PC-9 (cell line): ENCODE results near the gene SLC2A9. TPM values are rescaled to one million over a fixed set of nuclear protein-coding genes. Genes with fewer than 3 reads are reported as not detected.

Experiments
- BruUV-seq: library from RNA; stranded (reverse); fragments of 400-500 nt; replicated peaks from 2 replicates; lab custom pipeline; 2021; lab: Mats Ljungman, UMichigan
- CTCF ChIA-PET: fragments of 300-600 bp; sonication (Branson Sonifier 250); formaldehyde crosslinking; loops from one replicate; lab custom pipeline; 2022; ENCODE audit warnings: antibody characterized with exemption; lab: Charles Lee
- POLR2A ChIA-PET: fragments of 300-600 bp; sonication (Branson Sonifier 250); formaldehyde crosslinking; loops from one replicate; lab custom pipeline; 2022; ENCODE audit warnings: antibody characterized with exemption; ENCODE audit not compliant: unreplicated experiment; lab: Charles Lee
- DNase-seq, 2 experiments: peaks; one replicate each; pipeline versions ENCODE4 v3.0.0 to v3.0.0-alpha.2; 2015 to 2022; ENCODE audit warnings: mixed read lengths in 1 of 2
- H2AFZ ChIP-seq: fragments of 200-600 bp; sonication (generic); 2 replicates; pipeline ENCODE4 v1.8.1; 2017; ENCODE audit warnings: antibody characterized with exemption
- H3F3A ChIP-seq: fragments of 200-600 bp; sonication (generic); 2 replicates; pipeline ENCODE4 v1.8.1; 2017; ENCODE audit warnings: antibody characterized with exemption, mild to moderate bottlenecking, low read depth; ENCODE audit not compliant: insufficient read depth
- H3K27ac ChIP-seq: fragments of 200-600 bp; sonication (generic); 2 replicates; pipeline ENCODE4 v1.6.1; 2016; ENCODE audit warnings: mixed run types
- H3K27me3 ChIP-seq: fragments of 200-600 bp; sonication (generic); 2 replicates; pipeline ENCODE4 v1.6.1; 2016; ENCODE audit warnings: low read depth, mixed run types; ENCODE audit not compliant: insufficient read depth
- H3K36me3 ChIP-seq: fragments of 200-600 bp; sonication (generic); 2 replicates; pipeline ENCODE4 v1.6.1; 2016; ENCODE audit warnings: low read depth, mixed run types
- H3K4me1 ChIP-seq: fragments of 200-600 bp; sonication (generic); replicated peaks from 2 replicates; pipeline ENCODE4 v1.6.1; 2016; ENCODE audit warnings: mixed run types; ENCODE audit not compliant: insufficient read depth
- H3K4me2 ChIP-seq: fragments of 200-600 bp; sonication (generic); 2 replicates; pipeline ENCODE4 v1.6.1; 2017; ENCODE audit warnings: mixed run types
- H3K4me3 ChIP-seq: fragments of 200-600 bp; sonication (generic); 2 replicates; pipeline ENCODE4 v1.6.1; 2016; ENCODE audit warnings: mixed run types
- H3K79me2 ChIP-seq: fragments of 200-600 bp; sonication (generic); 2 replicates; pipeline ENCODE4 v1.6.1; 2017; ENCODE audit warnings: low read depth, mixed run types
- H3K9me2 ChIP-seq: fragments of 200-600 bp; sonication (generic); 2 replicates; pipeline ENCODE4 v1.8.1; 2017; ENCODE audit warnings: mild to moderate bottlenecking; ENCODE audit not compliant: insufficient read depth
- H3K9me3 ChIP-seq: fragments of 200-600 bp; sonication (generic); 2 replicates; pipeline ENCODE4 v1.8.1; 2016; ENCODE audit warnings: low read depth; ENCODE audit not compliant: insufficient read depth
- H4K20me1 ChIP-seq: fragments of 200-600 bp; sonication (generic); 2 replicates; pipeline ENCODE4 v1.8.1; 2017; ENCODE audit not compliant: insufficient read depth
- EZH2 ChIP-seq: fragments of 200-600 bp; sonication (generic); IDR thresholded peaks from 2 replicates; pipeline ENCODE4 v1.8.0; 2017; ENCODE audit warnings: antibody characterized with exemption, low read depth
- intact Hi-C: fragments of 100-400 bp; cut with micrococcal nuclease; formaldehyde crosslinking; loops from one replicate; pipeline ENCODE4 v1.10.0; 2022; ENCODE audit not compliant: unreplicated experiment
- total RNA-seq: library from RNA; stranded (reverse); gene quantifications from 2 replicates; pipeline ENCODE4 v1.2.3, GENCODE V29; 2021
- TF ChIP-seq, protein P1 (sequence below): fragments of 200-600 bp; sonication (generic); conservative IDR thresholded peaks from 2 replicates; pipeline ENCODE4 v1.6.1; 2017; ENCODE audit warnings: mixed run types, antibody characterized with exemption, mild to moderate bottlenecking, moderate library complexity

Gene SLC2A9
- total RNA-seq, 1 experiment from 2014 or later, result 0.28 TPM

DNA sequence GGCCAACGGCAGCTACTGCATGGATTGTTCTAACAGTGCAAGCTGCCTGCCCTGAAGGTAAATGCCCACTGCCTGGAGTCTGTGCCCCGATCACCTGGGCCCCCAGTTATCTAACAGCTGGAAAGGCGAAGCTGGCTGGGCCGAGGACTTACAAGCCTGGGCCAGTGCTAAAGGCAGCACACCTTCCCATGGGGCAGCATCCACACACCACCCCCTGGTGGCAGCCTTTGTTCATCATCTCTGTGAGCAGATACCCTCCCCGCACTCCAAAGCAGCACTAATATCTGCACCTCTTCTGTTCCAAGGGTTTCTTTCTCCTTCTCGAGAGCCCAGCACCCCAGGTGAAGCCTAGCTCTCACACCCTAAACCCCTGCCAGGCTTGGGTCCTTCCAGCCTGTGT is 7.6 kb downstream of the SLC2A9 start:
- Histone ChIP-seq H3K4me2 (no peak overlapping the region), H3K9me2 (no peaks in the 10 kb centered on the region), H3K4me3 (no peak overlapping the region), H3K4me1 (peaks cover 12% of the 10 kb centered on the region), H3K9me3 (no peaks in the 10 kb centered on the region), H3K27me3 (no peaks in the 10 kb centered on the region), H4K20me1 (no peaks in the 10 kb centered on the region), H3K27ac (no peak overlapping the region), H3K36me3 (0 out of 2 replicates have a peak, but pooled peaks cover 4% of the 10 kb centered on the region), H3F3A (peaks cover 10% of the 10 kb centered on the region), H2AFZ (no peak overlapping the region), H3K79me2 (no peaks in the 10 kb centered on the region)
- POLR2A ChIA-PET, result no interaction called here
- BruUV-seq, result no TSS peak
- CTCF ChIA-PET, result no interaction called here
- TF ChIP-seq, protein P1, sequence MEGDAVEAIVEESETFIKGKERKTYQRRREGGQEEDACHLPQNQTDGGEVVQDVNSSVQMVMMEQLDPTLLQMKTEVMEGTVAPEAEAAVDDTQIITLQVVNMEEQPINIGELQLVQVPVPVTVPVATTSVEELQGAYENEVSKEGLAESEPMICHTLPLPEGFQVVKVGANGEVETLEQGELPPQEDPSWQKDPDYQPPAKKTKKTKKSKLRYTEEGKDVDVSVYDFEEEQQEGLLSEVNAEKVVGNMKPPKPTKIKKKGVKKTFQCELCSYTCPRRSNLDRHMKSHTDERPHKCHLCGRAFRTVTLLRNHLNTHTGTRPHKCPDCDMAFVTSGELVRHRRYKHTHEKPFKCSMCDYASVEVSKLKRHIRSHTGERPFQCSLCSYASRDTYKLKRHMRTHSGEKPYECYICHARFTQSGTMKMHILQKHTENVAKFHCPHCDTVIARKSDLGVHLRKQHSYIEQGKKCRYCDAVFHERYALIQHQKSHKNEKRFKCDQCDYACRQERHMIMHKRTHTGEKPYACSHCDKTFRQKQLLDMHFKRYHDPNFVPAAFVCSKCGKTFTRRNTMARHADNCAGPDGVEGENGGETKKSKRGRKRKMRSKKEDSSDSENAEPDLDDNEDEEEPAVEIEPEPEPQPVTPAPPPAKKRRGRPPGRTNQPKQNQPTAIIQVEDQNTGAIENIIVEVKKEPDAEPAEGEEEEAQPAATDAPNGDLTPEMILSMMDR, result peak; percentile 66
- no peak for TF ChIP-seq EZH2
- intact Hi-C loops, result loop anchor here (10.0 kb wide), 2 partner anchors 479 to 521 kb away; no protein-coding TSS in a partner anchor
- DNase-seq, result peak; percentile 41 to 52

DNA sequence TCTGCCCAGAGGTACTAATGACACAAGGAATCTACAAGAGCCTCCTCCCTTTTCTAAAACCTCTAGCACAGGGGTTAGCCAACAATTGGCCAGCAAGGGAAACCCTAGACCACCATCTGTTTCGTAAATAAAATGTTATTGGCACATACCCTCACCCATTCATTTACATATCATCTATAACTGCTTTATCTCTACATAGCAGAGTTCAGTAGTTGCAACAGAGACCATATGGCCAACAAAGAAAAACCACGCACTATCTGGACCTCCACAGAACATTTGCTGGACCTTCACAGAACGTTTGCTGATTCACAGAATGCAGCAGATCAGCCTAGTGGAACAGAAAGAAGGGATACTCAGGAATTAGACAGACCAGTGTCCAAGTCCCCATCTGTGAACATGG is 9.4 kb downstream of the SLC2A9 start:
- BruUV-seq, result no TSS peak
- ChIA-PET POLR2A (no interaction called here), CTCF (no interaction called here)
- Histone ChIP-seq H3K27ac (no peak overlapping the region), H3K4me3 (no peak overlapping the region), H3F3A (peaks cover 25% of the 10 kb centered on the region), H3K9me3 (no peaks in the 10 kb centered on the region), H4K20me1 (no peaks in the 10 kb centered on the region), H3K4me1 (peaks cover 27% of the 10 kb centered on the region), H3K79me2 (no peaks in the 10 kb centered on the region), H3K4me2 (no peak overlapping the region), H3K27me3 (no peaks in the 10 kb centered on the region), H3K9me2 (no peaks in the 10 kb centered on the region), H3K36me3 (0 out of 2 replicates have a peak, but pooled peaks cover 4% of the 10 kb centered on the region), H2AFZ (no peak overlapping the region)
- DNase-seq, result no peak
- intact Hi-C loops, result loop anchor here (10.0 kb wide), 2 partner anchors 477 to 523 kb away; no protein-coding TSS in a partner anchor
- TF ChIP-seq, protein P1, result no peak
- no peak for TF ChIP-seq EZH2

DNA sequence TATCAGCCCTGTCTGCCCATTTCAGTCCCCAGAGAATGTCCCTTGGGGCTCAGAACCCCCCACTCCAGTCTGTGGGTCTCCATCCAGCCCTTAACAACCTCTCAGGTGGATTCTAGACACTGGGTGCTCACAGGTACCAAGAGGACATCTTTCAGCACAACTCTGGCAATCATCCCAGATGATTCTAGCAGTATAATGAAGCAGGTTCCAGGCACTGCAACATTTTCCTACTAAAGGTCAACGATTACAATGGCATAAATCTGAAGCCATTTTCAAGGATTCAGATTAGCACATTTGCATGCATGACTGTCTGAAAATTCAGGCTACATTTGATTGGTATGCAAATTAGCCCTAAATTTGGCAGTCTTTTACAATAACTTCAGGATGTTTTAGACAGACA is 10.0 kb downstream of the SLC2A9 start:
- Histone ChIP-seq H3K4me2 (no peak overlapping the region), H3K36me3 (0 out of 2 replicates have a peak, but pooled peaks cover 4% of the 10 kb centered on the region)
- CTCF ChIA-PET, result no interaction called here

More for the DNA sequence above, 10.0 kb downstream of the SLC2A9 start:
- H3K4me1 ChIP-seq, result peaks cover 33% of the 10 kb centered on the region
- peaks cover 31% of the 10 kb centered on the region for H3F3A ChIP-seq
- TF ChIP-seq EZH2, result no peak
- TF ChIP-seq, protein P1, result no peak
- no peaks in the 10 kb centered on the region for H3K79me2 ChIP-seq
- H2AFZ ChIP-seq, result no peak overlapping the region
- no peak for DNase-seq
- intact Hi-C loops, result loop anchor here (10.0 kb wide), 2 partner anchors 476 to 524 kb away; no protein-coding TSS in a partner anchor
- POLR2A ChIA-PET, result no interaction called here
- no peaks in the 10 kb centered on the region for H4K20me1 ChIP-seq
- BruUV-seq, result no TSS peak
- no peaks in the 10 kb centered on the region for H3K27me3 ChIP-seq
- H3K9me3 ChIP-seq, result no peaks in the 10 kb centered on the region
- no peak overlapping the region for H3K4me3 ChIP-seq
- H3K9me2 ChIP-seq, result no peaks in the 10 kb centered on the region
- H3K27ac ChIP-seq, result no peak overlapping the region
